Uterus (tissue), 4 donors: ENCODE data around the gene AFF4. TPM values are rescaled to one million over a fixed set of nuclear protein-coding genes. Genes with fewer than 3 reads are reported as not detected.
"Not testable (repeated sequence)": the region's sequence is repeated elsewhere in the genome, so short reads cannot be mapped to it uniquely, and the experiment has no call there.

ENCODE experiments used
- DNase-seq, 2 donors: peaks; one replicate each; pipeline ENCODE4 v3.0.0-alpha.2; 2019 to 2020
- H3K27ac ChIP-seq, 2 donors: fragments of 200-600 bp; sonication (generic); 1 replicate in 1 of 2; 2 replicates in 1 of 2; pipeline ENCODE4 v1.5.1; 2016 to 2018
- H3K27me3 ChIP-seq, 2 donors: fragments of 200-600 bp; sonication (generic); one replicate each; pipeline ENCODE4 v1.5.1; 2018 to 2019; ENCODE audit warnings: control low read depth in 1 of 2
- H3K36me3 ChIP-seq, 2 donors: fragments of 200-600 bp; sonication (generic); one replicate each; pipeline ENCODE4 v1.5.1; 2019; ENCODE audit warnings: control low read depth in 1 of 2
- H3K4me1 ChIP-seq, 2 donors: fragments of 200-600 bp; sonication (generic); one replicate each; pipeline ENCODE4 v1.5.1; 2018 to 2019; ENCODE audit warnings: control low read depth in 1 of 2
- H3K4me3 ChIP-seq, 2 donors: fragments of 200-600 bp; sonication (generic); 1 replicate in 1 of 2; 2 replicates in 1 of 2; pipeline ENCODE4 v1.5.1; 2018 to 2019; ENCODE audit warnings: mild to moderate bottlenecking in 1 of 2
- H3K9me3 ChIP-seq, 2 donors: fragments of 200-600 bp; sonication (generic); one replicate each; pipeline ENCODE4 v1.5.1; 2019; ENCODE audit warnings: control low read depth in 1 of 2
- CTCF ChIP-seq, 4 experiments: fragments of 200-600 bp in 2 of 4; fragments of 450-650 bp in 2 of 4; sonication (generic) in 2 of 4; IDR thresholded peaks; one replicate each; pipeline ENCODE4 v1.5.1; 2016 to 2019; ENCODE audit warnings: antibody characterized with exemption in 4 of 4, mild to moderate bottlenecking in 2 of 4, moderate library complexity in 1 of 4
- POLR2A ChIP-seq, 2 donors: fragments of 450-650 bp; IDR thresholded peaks; one replicate each; pipeline ENCODE4 v1.6.1; 2016; ENCODE audit warnings: antibody characterized with exemption in 2 of 2, mild to moderate bottlenecking in 1 of 2, moderate library complexity in 1 of 2
- intact Hi-C: fragments of 100-400 bp; cut with DNase I; formaldehyde crosslinking; loops from one replicate; pipeline ENCODE4 v1.15.1; 2023; ENCODE audit warnings: low total_unique reads
- total RNA-seq, 4 donors: library from RNA; depleted of rRNA in 3 of 4; stranded (reverse); fragments of >200 nt in 3 of 4; gene quantifications; one replicate each; pipeline versions ENCODE4 v1.1.0 to v1.2.4, GENCODE V29; 2014 to 2023
- donor health status: DM: yes; HTN: yes; CAD: no.

AFF4 gene
- total RNA-seq = 100 to 1,000 TPM in 1 of 4 donors, 10 to 100 TPM in 3; 39.1 to 104 (median 66.5) TPM

GRCh38 chr5:132963171-132964104 lies at the start of gene AFF4:
AFF4 (minus strand) TSS chr5:132963634; CDS start chr5:132937189, 26,445 bp downstream.
- peak; percentile 94 to 95 for DNase-seq
- Histone ChIP-seq H3K27ac (peak within 1 kb of the TSS; percentile 96 to 99), H3K4me1 (peaks cover 0 to 2% of the 10 kb centered on the region in 2 donors), H3K27me3 (no peaks in the 10 kb centered on the region), H3K4me3 (peak within 1 kb of the TSS; percentile 64 to 87), H3K9me3 (no peaks in the 10 kb centered on the region), H3K36me3 (no peaks in the 10 kb centered on the region)
- intact Hi-C loops = no loop called here
- TF ChIP-seq CTCF (IDR thresholded peaks at IDR 0.05) (peak in 1 of 4 experiments; percentile 27), POLR2A (IDR thresholded peaks at IDR 0.05) (peak; percentile 97 to 99)

DNA sequence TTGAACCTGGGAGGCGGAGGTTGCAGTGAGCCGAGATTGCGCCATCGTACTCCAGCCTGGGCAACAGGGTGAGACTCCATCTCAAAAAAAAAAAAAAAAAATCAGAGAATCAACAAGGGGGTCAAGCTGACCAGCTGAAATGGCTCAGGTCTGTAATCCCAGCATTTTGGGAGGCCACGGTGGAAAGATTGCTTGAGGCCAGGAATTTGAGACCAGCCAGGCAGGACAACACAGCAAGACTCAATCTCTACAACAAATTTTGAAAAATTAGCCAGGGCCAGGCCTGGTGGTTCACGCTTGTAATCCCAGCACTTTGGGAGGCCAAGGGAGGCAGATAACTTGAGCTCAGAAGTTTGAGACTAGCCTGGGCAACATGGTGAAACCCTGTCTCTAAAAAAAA lies 45.0 kb upstream of the AFF4 start:
- H3K4me3 ChIP-seq, H3K36me3 ChIP-seq, H3K9me3 ChIP-seq, DNase-seq, H3K27ac ChIP-seq, H3K27me3 ChIP-seq, H3K4me1 ChIP-seq, intact Hi-C loops: not testable (repeated sequence)

GRCh38 chr5:133006653-133007052 lies 43.2 kb upstream of the AFF4 start:
- no peaks in the 10 kb centered on the region for H3K36me3 ChIP-seq
- no peak for DNase-seq
- TF ChIP-seq POLR2A (IDR thresholded peaks at IDR 0.05) = no peak
- TF ChIP-seq CTCF (IDR thresholded peaks at IDR 0.05) = no peak
- no peaks in the 10 kb centered on the region for H3K9me3 ChIP-seq
- no peaks in the 10 kb centered on the region for H3K27me3 ChIP-seq
- H3K27ac ChIP-seq = no peak overlapping the region
- intact Hi-C loops = no loop called here
- no peaks in the 10 kb centered on the region for H3K4me1 ChIP-seq
- H3K4me3 ChIP-seq = no peak overlapping the region

DNA sequence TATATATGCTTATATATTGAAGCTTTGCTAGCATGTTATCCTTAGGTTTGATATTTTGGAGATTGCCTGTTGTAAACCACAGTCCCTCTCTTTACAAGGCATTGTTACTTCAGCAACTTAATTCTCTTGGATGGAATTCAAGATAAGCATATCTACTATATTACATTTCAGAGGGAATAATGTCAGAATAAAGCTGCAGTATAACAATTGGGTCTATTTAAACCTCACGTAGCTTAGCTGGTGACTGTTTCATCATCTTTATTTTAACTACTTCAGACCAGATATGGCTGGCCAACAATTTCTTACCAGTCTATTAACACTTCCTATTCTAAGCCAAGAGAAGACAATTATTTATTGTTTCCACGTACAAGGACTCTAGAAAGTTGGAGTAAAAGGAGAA lies 35.8 kb upstream of the AFF4 start:
- Histone ChIP-seq H3K9me3 (no peaks in the 10 kb centered on the region), H3K4me1 (no peaks in the 10 kb centered on the region), H3K27ac (no peak overlapping the region), H3K4me3 (no peak overlapping the region), H3K36me3 (no peaks in the 10 kb centered on the region), H3K27me3 (no peaks in the 10 kb centered on the region)
- DNase-seq = no peak
- TF ChIP-seq POLR2A (IDR thresholded peaks at IDR 0.05) (no peak), CTCF (IDR thresholded peaks at IDR 0.05) (no peak)
- intact Hi-C loops = no loop called here

DNA sequence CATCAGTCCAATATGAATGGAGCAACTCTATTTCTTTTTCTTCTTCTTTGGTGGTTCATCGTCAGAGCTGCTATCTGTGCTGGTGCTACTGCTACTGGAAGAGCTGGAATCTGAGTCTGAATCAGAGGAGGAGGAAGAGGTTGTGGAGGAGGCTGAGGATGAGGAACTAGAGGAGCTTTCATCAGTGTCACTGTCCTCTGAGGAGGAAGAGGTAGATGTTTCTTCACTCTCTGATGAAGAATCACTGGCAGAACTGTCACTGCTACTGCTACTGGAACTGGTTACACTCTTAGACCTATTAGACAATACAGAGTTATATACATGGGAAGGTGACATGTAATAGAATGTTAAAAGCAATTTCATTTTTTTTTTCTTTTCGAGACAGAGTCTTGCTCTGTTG lies 35.1 kb upstream of the AFF4 start:
- H3K4me3 ChIP-seq = no peak overlapping the region
- no peaks in the 10 kb centered on the region for H3K36me3 ChIP-seq
- H3K9me3 ChIP-seq = no peaks in the 10 kb centered on the region
- no peaks in the 10 kb centered on the region for H3K4me1 ChIP-seq
- no peak for DNase-seq
- no peak for TF ChIP-seq POLR2A (IDR thresholded peaks at IDR 0.05)
- intact Hi-C loops = no loop called here
- H3K27ac ChIP-seq = no peak overlapping the region
- no peaks in the 10 kb centered on the region for H3K27me3 ChIP-seq

DNA sequence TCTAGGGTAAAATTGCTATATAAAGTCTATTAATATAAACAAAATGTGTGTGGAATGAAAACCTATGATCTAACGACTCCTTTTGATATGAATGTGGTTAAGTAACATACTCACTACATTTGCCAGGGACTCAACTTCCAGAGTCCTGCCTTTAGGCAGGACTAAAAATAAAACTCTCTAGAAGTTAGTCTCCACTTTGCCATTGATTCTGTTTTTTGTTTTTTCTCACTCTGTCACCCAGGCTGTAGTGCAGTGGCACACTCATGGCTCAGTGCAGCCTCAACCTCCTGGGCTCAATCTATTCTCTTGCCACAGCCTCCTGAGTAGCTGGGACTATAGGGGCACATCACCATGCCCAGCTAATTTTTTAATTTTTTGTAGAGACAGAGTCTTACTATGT lies 32.9 kb upstream of the AFF4 start:
- no peak overlapping the region for H3K4me3 ChIP-seq
- H3K36me3 ChIP-seq = no peaks in the 10 kb centered on the region
- intact Hi-C loops = no loop called here
- TF ChIP-seq CTCF (IDR thresholded peaks at IDR 0.05) (no peak), POLR2A (IDR thresholded peaks at IDR 0.05) (no peak)
- H3K9me3 ChIP-seq = no peaks in the 10 kb centered on the region
- H3K4me1 ChIP-seq = no peaks in the 10 kb centered on the region
- no peak for DNase-seq
- H3K27ac ChIP-seq = no peak overlapping the region
- no peaks in the 10 kb centered on the region for H3K27me3 ChIP-seq
